Immature natural killer cell (primary cell): ENCODE results near the gene BPI. TPM values are rescaled to one million over a fixed set of nuclear protein-coding genes. Genes with fewer than 3 reads are reported as not detected.
"Not testable (repeated sequence)": the region's sequence is repeated elsewhere in the genome, so short reads cannot be mapped to it uniquely, and the experiment has no call there.

Experiments
- DNase-seq, 3 donors: peaks; one replicate each; pipeline ENCODE4 v3.0.0; 2022; ENCODE audit warnings: mixed read lengths in 1 of 3
- H3K27ac Mint-ChIP-seq, 6 donors: one replicate each; pipeline ENCODE4 v1.8.0; 2020; ENCODE audit warnings: mixed read lengths in 6 of 6, mild to moderate bottlenecking in 5 of 6, inconsistent platforms in 4 of 6, moderate library complexity in 3 of 6
- H3K27me3 Mint-ChIP-seq, 3 donors: one replicate each; pipeline ENCODE4 v1.8.0; 2020 to 2021; ENCODE audit warnings: low read depth in 3 of 3, mild to moderate bottlenecking in 3 of 3, mixed read lengths in 3 of 3, moderate library complexity in 3 of 3, inconsistent platforms in 1 of 3
- H3K36me3 Mint-ChIP-seq, 3 donors: one replicate each; pipeline ENCODE4 v1.8.0; 2020; ENCODE audit warnings: mixed read lengths in 3 of 3, inconsistent platforms in 2 of 3, mild to moderate bottlenecking in 2 of 3
- H3K4me1 Mint-ChIP-seq, 2 donors: one replicate each; pipeline ENCODE4 v1.8.0; 2020; ENCODE audit warnings: inconsistent platforms in 2 of 2, mild to moderate bottlenecking in 2 of 2, mixed read lengths in 2 of 2, moderate library complexity in 1 of 2
- H3K4me3 Mint-ChIP-seq, 5 donors: one replicate each; pipeline ENCODE4 v1.8.0; 2020; ENCODE audit warnings: mild to moderate bottlenecking in 5 of 5, mixed read lengths in 5 of 5, inconsistent platforms in 3 of 5, moderate library complexity in 3 of 5
- H3K9me3 Mint-ChIP-seq, 6 donors: one replicate each; pipeline ENCODE4 v1.8.0; 2020; ENCODE audit warnings: mild to moderate bottlenecking in 6 of 6, mixed read lengths in 6 of 6, inconsistent platforms in 4 of 6, moderate library complexity in 3 of 6
- polyA plus RNA-seq, 3 donors: library from polyadenylated mRNA; unstranded; fragments of 300-500 nt; fragmentation: Illumina TruSeq; gene quantifications; one replicate each; pipeline ENCODE4 v1.2.3, GENCODE V29; 2021

Gene BPI
- polyA plus RNA-seq, 3 donors from 2014 or later: not detected

DNA sequence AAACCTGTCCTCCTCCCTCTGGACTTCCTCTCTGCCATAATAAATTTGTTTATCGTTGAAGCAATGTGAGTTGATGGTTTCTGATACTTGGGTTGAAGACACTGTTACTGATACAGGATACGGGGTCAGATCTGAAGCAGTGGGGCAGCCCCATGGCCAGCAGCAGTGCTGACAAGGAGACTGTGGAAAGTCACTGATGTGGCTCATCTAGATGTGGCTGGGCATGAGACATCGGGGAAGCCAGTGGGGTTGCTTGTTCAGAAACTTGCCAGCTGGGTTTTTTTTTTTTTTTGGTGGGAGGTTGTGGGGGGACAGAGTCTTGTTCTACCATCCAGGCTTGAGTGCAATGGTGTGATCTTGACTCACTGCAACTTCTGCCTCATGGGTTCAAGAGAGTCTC is 2.6 kb upstream of the BPI start:
- Mint-ChIP-seq H3K36me3 (no peaks in the 10 kb centered on the region), H3K27me3 (peaks cover 1 to 10% (median 5%) of the 10 kb centered on the region in 3 donors), H3K4me3 (no peak overlapping the region), H3K4me1 (peaks cover 17 to 22% of the 10 kb centered on the region in 2 donors), H3K27ac (no peak overlapping the region), H3K9me3 (no peaks in the 10 kb centered on the region)
- DNase-seq: no peak

DNA sequence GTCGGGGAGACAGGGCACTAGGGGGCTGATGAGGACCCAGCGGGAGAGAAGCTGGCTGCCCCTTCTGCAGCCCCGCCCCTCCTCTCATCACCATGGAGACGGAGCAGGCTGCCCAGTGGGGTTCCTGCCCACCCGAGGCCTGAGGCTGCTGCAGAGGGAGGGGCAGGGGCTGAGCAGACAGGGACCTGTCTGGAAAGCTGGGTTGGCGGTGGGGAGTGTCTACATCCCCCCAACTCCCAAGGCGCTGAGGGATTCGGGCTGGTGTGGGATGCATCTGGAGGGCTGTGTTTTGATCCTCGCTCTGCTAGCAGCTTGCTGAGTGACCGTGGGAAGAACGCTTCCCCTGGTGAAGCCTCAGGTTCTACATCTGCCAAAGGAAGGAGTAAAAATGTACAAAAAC is 1.2 kb upstream of the BPI start:
- H3K4me1 Mint-ChIP-seq: peaks cover 17 to 22% of the 10 kb centered on the region in 2 donors
- peaks cover 9 to 14% (median 10%) of the 10 kb centered on the region in 3 donors for H3K27me3 Mint-ChIP-seq
- H3K4me3 Mint-ChIP-seq: no peak overlapping the region
- no peaks in the 10 kb centered on the region for H3K9me3 Mint-ChIP-seq
- H3K36me3 Mint-ChIP-seq: no peaks in the 10 kb centered on the region
- no peak overlapping the region for H3K27ac Mint-ChIP-seq
- no peak for DNase-seq

DNA sequence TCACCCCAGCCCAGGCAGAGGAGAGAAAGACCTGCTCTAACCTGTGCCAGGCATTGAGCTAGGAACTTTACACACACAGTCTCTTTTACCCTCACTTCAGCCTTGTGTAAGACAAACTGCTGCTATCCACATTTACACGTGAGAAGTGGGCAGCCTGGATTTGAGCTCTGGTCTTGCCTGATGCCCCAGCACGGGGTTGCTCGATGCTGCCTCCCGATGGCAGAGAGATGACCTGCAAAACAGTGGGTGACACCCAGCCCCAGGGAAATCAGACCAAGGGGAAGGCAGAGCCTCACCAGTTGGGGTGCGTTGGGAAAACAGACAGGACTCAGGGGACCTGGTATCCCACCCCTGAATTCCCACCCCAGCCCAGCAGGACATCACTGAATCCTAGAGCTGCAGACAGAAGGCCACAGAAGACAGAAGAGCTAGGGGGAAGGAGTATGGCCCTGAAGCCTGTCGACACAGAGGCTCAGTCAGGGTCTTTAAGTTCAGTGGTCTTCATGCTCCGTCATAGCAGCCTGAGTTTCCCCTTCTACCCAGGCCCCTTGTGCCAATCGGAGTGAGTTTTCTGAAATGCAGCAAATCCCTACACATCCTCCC is 990 bp downstream of the BPI start:
- H3K27me3 Mint-ChIP-seq: peaks cover 8 to 14% (median 8%) of the 10 kb centered on the region in 3 donors
- no peak overlapping the region for H3K27ac Mint-ChIP-seq
- H3K4me1 Mint-ChIP-seq: peaks cover 17 to 22% of the 10 kb centered on the region in 2 donors
- DNase-seq: no peak
- no peaks in the 10 kb centered on the region for H3K36me3 Mint-ChIP-seq
- H3K9me3 Mint-ChIP-seq: no peaks in the 10 kb centered on the region
- peak overlapping the region in 1 of 5 donors; percentile 42 for H3K4me3 Mint-ChIP-seq

DNA sequence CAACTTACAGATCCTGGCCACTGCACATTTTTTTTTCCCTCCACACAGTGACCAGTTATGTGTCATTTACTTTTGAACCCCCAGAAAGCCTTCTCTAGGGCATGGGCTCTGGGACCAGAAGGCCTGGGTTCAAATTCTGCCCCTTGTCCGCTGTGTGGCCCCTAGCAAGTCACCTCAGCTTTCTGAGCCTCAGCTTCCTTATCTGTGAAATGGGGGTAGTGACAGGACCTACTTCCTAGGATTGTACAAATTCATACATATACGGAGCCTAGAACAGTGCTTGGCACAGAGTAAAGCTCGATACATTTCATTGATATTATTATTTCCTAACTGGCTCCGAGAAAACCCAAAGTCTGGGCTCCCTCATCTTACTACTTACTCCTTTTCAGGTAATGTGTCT is 1.6 kb downstream of the BPI start:
- H3K4me1 Mint-ChIP-seq: peaks cover 17 to 22% of the 10 kb centered on the region in 2 donors
- no peaks in the 10 kb centered on the region for H3K36me3 Mint-ChIP-seq
- no peak overlapping the region for H3K4me3 Mint-ChIP-seq
- H3K27me3 Mint-ChIP-seq: peaks cover 7 to 14% (median 8%) of the 10 kb centered on the region in 3 donors
- no peak overlapping the region for H3K27ac Mint-ChIP-seq
- no peaks in the 10 kb centered on the region for H3K9me3 Mint-ChIP-seq
- no peak for DNase-seq

DNA sequence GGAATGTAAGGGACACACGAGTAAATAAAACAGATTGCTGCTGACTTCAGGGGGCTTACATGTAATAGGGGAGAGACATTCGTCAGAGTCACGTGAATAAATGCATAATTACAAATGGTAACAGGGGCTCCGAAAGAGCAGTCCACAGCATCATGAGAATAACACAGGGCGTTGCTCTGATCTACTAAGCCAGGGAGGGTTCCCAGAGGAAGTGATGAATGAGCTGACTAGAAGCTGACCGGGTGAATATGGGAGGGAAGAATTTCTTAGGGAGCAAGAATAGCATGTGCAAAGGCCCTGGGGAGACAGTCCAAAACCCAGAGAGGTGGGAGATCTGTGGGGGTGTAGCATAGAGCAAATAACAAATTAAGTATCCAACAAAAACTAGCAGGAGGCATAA is 2.4 kb downstream of the BPI start:
- no peak for DNase-seq
- H3K4me1 Mint-ChIP-seq: peaks cover 17 to 22% of the 10 kb centered on the region in 2 donors
- H3K9me3 Mint-ChIP-seq: no peaks in the 10 kb centered on the region
- H3K27me3 Mint-ChIP-seq: peaks cover 3 to 14% (median 9%) of the 10 kb centered on the region in 3 donors
- H3K36me3 Mint-ChIP-seq: no peaks in the 10 kb centered on the region
- H3K27ac Mint-ChIP-seq: no peak overlapping the region
- H3K4me3 Mint-ChIP-seq: no peak overlapping the region

DNA sequence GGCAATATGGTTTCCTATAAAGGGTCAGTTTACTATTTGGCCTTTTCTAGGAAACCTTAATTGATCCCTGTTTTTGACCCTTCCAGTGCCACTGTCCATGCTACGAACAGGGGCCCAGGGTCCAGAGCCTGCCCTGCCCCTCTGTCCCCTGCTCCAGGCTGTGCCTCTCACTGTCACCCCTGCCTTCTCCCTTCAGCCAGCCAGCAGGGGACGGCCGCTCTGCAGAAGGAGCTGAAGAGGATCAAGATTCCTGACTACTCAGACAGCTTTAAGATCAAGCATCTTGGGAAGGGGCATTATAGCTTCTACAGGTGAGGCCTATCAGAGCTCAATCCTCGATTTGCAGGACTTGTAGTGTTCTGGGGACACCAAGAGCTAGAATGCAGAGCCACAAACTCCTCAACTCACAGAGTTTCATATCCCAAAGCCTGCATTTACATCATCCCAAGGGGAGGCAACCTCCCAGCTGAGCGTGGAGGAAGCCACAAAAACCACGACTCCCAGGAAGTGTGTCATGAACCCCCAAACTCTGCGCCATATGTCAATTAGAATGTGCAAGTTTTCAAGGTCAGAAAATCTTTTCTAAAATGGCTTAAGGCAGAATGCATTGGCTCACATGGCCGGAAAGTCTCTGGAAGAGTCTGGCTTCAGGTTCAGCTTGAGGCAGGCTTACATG is 3.6 kb downstream of the BPI start:
- Mint-ChIP-seq H3K9me3 (no peaks in the 10 kb centered on the region), H3K36me3 (no peaks in the 10 kb centered on the region), H3K4me3 (no peak overlapping the region), H3K4me1 (peaks cover 17 to 22% of the 10 kb centered on the region in 2 donors), H3K27me3 (peaks cover 3 to 17% (median 11%) of the 10 kb centered on the region in 3 donors), H3K27ac (no peak overlapping the region)
- no peak for DNase-seq

DNA sequence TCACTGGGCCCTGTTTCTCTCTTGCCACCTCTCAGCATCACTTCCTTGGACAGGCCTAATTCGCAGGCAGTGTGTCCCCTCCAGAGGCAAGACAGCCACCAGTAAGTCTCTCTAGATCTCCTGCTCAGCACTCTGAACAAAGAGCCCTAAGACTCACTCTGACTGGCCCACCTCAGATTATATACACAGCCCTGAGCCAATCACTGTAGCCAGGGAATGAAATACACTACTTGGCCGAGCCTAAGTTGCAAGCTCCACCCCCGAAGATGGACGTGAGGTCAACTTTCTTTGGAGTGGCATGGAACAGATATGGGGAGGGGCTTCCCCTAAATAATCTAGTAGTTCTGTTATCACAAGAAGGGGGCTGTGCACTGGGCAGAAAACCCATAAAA is 4.1 kb downstream of the BPI start:
- Mint-ChIP-seq H3K4me3 (no peak overlapping the region), H3K9me3 (no peaks in the 10 kb centered on the region), H3K27me3 (peaks cover 3 to 17% (median 11%) of the 10 kb centered on the region in 3 donors)

DNA sequence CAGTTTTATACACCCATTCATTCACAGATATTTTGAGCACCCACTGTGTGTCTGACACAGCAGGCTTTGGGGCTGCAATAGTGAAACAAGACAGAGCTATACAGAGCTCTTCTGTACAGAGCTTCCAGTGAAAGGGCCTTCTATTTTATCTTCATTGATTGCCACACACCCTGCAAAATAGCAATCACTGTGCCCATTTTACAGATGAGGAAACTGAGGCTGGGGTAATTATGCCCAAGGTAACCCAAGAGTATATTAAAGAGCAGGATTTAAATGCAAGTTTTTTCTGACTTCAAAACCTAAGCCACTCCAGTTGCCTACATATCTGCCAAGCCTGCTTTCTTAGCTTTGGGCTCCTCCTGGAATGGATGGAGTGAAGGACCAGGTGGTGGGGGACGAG is 4.5 kb downstream of the BPI start:
- Mint-ChIP-seq H3K27ac (no peak overlapping the region), H3K4me1 (peaks cover 15% of the 10 kb centered on the region in 2 donors), H3K4me3 (no peak overlapping the region), H3K27me3 (peaks cover 0 to 17% (median 11%) of the 10 kb centered on the region in 3 donors), H3K9me3 (no peaks in the 10 kb centered on the region), H3K36me3 (no peaks in the 10 kb centered on the region)
- DNase-seq: no peak

More for the DNA sequence above, 4.1 kb downstream of the BPI start:
- no peak for DNase-seq
- Mint-ChIP-seq H3K27ac (no peak overlapping the region), H3K36me3 (no peaks in the 10 kb centered on the region), H3K4me1 (peaks cover 17 to 19% of the 10 kb centered on the region in 2 donors)

DNA sequence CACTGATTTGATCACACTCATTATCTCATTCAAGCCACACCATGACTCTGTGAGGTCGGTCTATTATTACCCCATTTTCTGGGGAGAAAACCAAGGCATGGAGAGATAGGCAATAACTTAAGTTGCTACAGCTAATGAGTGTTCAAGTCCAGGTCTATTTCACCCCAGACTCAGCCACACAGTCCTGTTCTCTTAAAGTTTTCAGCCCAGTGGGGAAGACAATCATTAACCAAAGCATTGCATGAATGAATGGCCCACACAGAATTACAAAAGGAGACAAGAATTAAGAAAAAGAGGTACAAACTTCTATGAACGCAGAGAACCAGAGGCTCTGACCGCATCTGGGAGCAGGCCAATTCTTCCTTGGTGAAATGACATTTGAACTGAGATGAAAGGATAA is 7.1 kb downstream of the BPI start:
- DNase-seq: no peak
- Mint-ChIP-seq H3K4me3 (no peak overlapping the region), H3K36me3 (no peaks in the 10 kb centered on the region), H3K27ac (no peak overlapping the region), H3K27me3 (peaks cover 0 to 17% (median 11%) of the 10 kb centered on the region in 3 donors), H3K4me1 (no peaks in the 10 kb centered on the region), H3K9me3 (no peaks in the 10 kb centered on the region)

DNA sequence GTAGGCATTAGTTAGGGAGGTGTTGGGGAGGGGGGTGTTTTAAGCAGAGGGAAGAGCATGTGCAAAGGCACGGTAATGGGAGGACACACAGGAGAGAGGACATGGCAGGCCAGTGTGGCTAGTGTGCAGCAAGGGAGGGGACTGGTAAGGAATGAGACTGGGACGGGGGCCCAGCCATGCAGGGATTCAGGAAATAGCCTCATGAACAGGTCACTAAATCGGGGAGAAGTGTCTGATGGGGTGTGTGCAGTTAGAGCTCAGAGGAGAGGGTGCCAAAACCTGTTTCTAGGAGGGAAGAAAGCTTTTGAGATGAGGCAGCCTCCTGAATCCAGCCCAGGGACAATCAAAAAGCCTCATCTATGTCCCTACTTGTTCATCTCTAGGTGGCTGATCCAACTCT is 7.5 kb downstream of the BPI start:
- no peak overlapping the region for H3K27ac Mint-ChIP-seq
- H3K27me3 Mint-ChIP-seq: peaks cover 0 to 16% (median 9%) of the 10 kb centered on the region in 3 donors
- no peak overlapping the region for H3K4me3 Mint-ChIP-seq
- no peak for DNase-seq
- H3K4me1 Mint-ChIP-seq: no peaks in the 10 kb centered on the region
- no peaks in the 10 kb centered on the region for H3K9me3 Mint-ChIP-seq
- H3K36me3 Mint-ChIP-seq: no peaks in the 10 kb centered on the region

DNA sequence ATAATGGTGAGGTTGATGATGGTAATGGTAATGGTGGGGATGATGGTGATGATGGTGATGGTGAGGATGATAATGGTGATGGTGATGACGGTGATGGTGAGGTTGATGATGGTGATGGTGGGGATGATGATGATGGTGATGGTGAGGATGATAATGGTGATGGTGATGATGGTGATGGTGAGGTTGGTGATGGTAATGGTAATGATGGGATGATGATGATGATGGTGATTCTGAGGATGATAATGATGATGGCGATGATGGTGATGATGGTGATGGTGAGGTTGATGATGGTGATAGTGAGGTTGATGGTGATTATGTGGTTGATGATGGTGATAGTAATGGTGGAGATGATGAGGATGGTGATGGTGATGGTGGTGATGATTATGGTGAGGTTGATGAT is 9.7 kb downstream of the BPI start:
- Mint-ChIP-seq H3K4me3 (no peak overlapping the region), H3K4me1 (no peaks in the 10 kb centered on the region), H3K9me3 (no peaks in the 10 kb centered on the region), H3K27ac (no peak overlapping the region), H3K27me3 (peaks cover 0 to 17% (median 9%) of the 10 kb centered on the region in 3 donors), H3K36me3 (no peaks in the 10 kb centered on the region)
- no peak for DNase-seq

DNA sequence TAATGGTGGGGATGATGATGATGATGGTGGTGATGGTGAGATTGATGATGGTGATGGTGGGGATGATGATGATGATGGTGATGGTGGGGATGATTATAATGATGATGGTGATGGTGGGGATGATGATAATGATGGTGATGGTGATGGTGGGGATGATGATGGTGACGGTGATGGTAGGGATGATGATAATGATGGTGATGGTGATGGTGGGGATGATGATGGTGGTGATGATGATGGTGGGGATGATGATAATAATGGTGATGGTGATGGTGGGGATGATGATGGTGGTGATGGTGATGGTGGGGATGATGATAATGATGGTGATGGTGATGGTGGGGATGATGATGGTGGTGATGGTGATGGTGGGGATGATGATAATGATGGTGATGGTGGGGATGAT is 10.4 kb downstream of the BPI start:
- DNase-seq, H3K27ac Mint-ChIP-seq, H3K4me1 Mint-ChIP-seq, H3K4me3 Mint-ChIP-seq, H3K36me3 Mint-ChIP-seq, H3K9me3 Mint-ChIP-seq: not testable (repeated sequence)
- peaks cover 0 to 17% (median 8%) of the 10 kb centered on the region in 3 donors for H3K27me3 Mint-ChIP-seq

DNA sequence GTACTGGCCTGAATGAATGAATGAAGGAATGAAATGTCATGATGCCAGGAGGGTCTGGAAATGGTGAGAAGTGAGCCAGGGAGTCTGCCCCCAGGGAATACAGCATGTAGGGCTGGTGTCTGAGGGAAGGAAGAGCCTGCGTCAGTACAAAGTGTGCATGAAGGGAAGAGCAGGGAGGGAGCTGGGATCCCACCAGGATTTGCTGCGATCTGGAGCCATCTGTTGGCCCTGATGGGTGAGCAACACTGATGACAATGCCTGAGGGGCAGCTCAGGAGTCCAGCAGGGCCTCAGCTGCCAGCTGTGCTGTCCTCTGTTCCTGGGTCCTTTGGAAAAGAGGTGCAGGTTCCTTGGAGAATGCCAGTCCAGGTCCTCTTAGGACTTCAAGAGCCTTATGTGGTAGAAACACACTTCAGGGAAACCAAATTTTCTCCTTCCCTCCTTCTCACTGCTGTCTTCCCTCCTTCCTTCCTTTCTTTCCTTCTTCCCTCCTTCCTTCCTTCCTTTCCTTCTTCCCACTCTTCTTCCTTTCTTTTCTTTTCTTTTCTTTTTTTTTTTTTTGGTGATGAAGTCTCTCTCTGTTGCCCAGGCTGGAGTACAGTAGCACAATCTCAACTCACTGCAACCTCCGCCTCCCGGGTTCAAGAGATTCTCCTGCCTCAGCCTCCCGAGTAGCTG is 11.5 kb downstream of the BPI start:
- no peaks in the 10 kb centered on the region for H3K4me1 Mint-ChIP-seq
- no peak overlapping the region for H3K4me3 Mint-ChIP-seq
- H3K27ac Mint-ChIP-seq: no peak overlapping the region
- peaks cover 0 to 23% (median 11%) of the 10 kb centered on the region in 3 donors for H3K27me3 Mint-ChIP-seq
- H3K36me3 Mint-ChIP-seq: no peaks in the 10 kb centered on the region
- H3K9me3 Mint-ChIP-seq: no peaks in the 10 kb centered on the region
- DNase-seq: no peak

DNA sequence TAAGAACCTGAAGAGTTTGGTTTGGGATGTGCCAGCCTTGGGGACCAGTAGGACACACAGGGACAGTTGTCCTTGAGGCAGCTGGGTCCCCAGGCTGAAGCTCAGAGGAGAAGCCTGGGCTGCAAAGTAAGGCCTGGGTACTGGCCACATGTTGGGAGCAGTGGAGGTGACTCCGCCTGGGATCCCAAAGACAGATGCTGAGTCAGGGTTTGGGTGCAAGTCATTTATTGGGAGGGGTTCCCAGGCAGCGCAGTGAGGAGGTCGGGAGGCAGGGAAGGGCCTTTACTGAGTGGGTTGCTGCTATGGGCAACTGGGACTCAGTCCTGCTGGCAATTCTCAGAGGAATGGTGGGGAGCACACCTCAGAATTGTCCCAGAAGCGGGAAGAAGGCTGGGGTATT is 12.4 kb downstream of the BPI start:
- Mint-ChIP-seq H3K4me3 (no peak overlapping the region), H3K36me3 (no peaks in the 10 kb centered on the region), H3K27ac (no peak overlapping the region), H3K4me1 (no peaks in the 10 kb centered on the region), H3K27me3 (peaks cover 0 to 24% (median 8%) of the 10 kb centered on the region in 3 donors), H3K9me3 (no peaks in the 10 kb centered on the region)
- no peak for DNase-seq
